Measurements from ENCODE around the gene ZNF516. TPM values are rescaled to one million over a fixed set of nuclear protein-coding genes. Genes with fewer than 3 reads are reported as not detected.

The ZNF516 gene
- polyA plus RNA-seq, 3 donors, result 5.0 to 41.9 (median 8.6) TPM

DNA sequence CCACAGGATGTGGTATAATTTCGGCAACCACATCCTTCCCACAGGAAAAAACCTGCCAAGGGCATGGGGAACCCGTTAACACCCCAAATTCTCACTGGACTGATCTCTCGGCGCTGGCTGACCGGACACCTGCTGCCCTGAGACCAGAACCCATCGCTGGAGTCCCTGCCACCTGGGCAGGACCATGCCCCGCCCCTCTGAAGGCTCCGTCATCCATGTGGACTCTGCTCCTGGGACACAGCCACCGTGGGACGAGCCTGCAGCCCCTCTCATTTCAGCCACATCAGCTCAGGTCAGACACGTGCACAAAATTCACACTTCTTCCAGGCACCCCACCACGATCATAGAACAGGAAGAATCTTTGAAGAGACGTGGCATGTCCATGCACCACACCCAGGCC lies 108.2 kb downstream of the ZNF516 start:
- intact Hi-C loops (cut with micrococcal nuclease), result no loop called here
- Histone ChIP-seq H2AFZ (ENCODE audit: insufficient read depth, low read depth, low read length, poor library complexity, severe bottlenecking) (no peak overlapping the region), H3K36me3 (replicated peaks in 1 of 2; ENCODE audit: control insufficient read depth in 1 of 2, insufficient read depth in 2 of 2, low read length in 2 of 2) (peaks cover 15 to 26% of the 10 kb centered on the region in 2 donors), H3K9ac (ENCODE audit: insufficient read depth, low read length, poor library complexity, severe bottlenecking) (no peak overlapping the region), H3K4me1 (ENCODE audit: control insufficient read depth in 1 of 2, insufficient read depth in 2 of 2, low read length in 2 of 2) (peaks cover 43 to 47% of the 10 kb centered on the region in 2 donors), H3K27ac (ENCODE audit: low read depth in 1 of 2, low read length in 2 of 2) (peak overlapping the region in 1 of 2 donors; percentile 51), H3K27me3 (ENCODE audit: control insufficient read depth in 2 of 2, insufficient read depth in 2 of 2, low read length in 2 of 2) (no peaks in the 10 kb centered on the region), H3K9me3 (replicated peaks in 1 of 2; ENCODE audit: control insufficient read depth in 1 of 2, insufficient read depth in 1 of 2, low read length in 2 of 2) (no peaks in the 10 kb centered on the region), H4K20me1 (ENCODE audit: insufficient read depth, low read length) (peaks cover 100% of the 10 kb centered on the region), H3K4me2 (replicated peaks; ENCODE audit: extremely low read depth, low read length, poor library complexity, severe bottlenecking) (no peak overlapping the region), H3K4me3 (replicated peaks in 1 of 3; ENCODE audit: low read depth in 2 of 3, low read length in 3 of 3) (no peak overlapping the region), H3K79me2 (ENCODE audit: insufficient read depth, low read length) (peaks cover 98% of the 10 kb centered on the region)
- Mint-ChIP-seq H3K27me3 (ENCODE audit: low read depth in 3 of 3) (no peaks in the 10 kb centered on the region), H3K4me1 (peaks cover 54% of the 10 kb centered on the region), H3K4me3 (no peak overlapping the region), H3K9me3 (peaks cover 0 to 5% (median 0%) of the 10 kb centered on the region in 7 donors), H3K36me3 (peaks cover 20 to 39% of the 10 kb centered on the region in 2 donors), H3K27ac (peak overlapping the region in 5 of 7 donors; percentile 3 to 66 (median 36))
- 19% methylated on average over 10 of the region's 13 CpGs for WGBS (ENCODE audit: insufficient coverage)
- no peak for DNase-seq
- TF ChIP-seq, protein P1, sequence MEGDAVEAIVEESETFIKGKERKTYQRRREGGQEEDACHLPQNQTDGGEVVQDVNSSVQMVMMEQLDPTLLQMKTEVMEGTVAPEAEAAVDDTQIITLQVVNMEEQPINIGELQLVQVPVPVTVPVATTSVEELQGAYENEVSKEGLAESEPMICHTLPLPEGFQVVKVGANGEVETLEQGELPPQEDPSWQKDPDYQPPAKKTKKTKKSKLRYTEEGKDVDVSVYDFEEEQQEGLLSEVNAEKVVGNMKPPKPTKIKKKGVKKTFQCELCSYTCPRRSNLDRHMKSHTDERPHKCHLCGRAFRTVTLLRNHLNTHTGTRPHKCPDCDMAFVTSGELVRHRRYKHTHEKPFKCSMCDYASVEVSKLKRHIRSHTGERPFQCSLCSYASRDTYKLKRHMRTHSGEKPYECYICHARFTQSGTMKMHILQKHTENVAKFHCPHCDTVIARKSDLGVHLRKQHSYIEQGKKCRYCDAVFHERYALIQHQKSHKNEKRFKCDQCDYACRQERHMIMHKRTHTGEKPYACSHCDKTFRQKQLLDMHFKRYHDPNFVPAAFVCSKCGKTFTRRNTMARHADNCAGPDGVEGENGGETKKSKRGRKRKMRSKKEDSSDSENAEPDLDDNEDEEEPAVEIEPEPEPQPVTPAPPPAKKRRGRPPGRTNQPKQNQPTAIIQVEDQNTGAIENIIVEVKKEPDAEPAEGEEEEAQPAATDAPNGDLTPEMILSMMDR (IDR thresholded peaks at IDR 0.05), result no peak

DNA sequence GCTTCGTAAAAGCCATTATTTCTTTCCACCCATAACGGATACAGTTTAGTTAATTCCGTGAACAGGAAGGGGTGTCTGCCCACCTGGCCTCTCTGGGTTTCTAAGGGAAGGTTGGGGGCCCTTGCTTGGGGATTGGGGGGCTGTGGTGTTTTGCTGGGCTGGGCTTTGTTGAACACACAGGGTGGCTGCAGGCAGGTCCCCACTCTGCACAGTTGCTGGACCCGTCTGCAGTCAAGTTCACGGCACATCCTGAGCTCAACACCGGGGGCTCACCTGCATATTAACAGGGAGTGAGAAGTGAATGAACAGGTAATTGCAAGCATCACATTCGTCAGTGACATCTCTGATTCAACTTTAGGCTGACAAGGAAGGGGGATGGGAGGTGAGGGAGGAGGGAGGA lies 109.0 kb downstream of the ZNF516 start:
- peak overlapping the region in 1 of 2 donors; percentile 7 for H3K27ac ChIP-seq (ENCODE audit: low read depth in 1 of 2, low read length in 2 of 2)
- TF ChIP-seq, protein P1 (IDR thresholded peaks at IDR 0.05), result no peak
- peaks cover 19 to 33% of the 10 kb centered on the region in 2 donors for H3K36me3 ChIP-seq (replicated peaks in 1 of 2; ENCODE audit: control insufficient read depth in 1 of 2, insufficient read depth in 2 of 2, low read length in 2 of 2)
- peaks cover 98% of the 10 kb centered on the region for H3K79me2 ChIP-seq (ENCODE audit: insufficient read depth, low read length)
- intact Hi-C loops (cut with micrococcal nuclease), result no loop called here
- Mint-ChIP-seq H3K36me3 (peaks cover 22 to 41% of the 10 kb centered on the region in 2 donors), H3K4me1 (peaks cover 46% of the 10 kb centered on the region), H3K9me3 (peaks cover 0 to 5% (median 0%) of the 10 kb centered on the region in 7 donors), H3K27me3 (ENCODE audit: low read depth in 3 of 3) (no peaks in the 10 kb centered on the region), H3K27ac (peak overlapping the region in 2 of 7 donors; percentile 3 to 54), H3K4me3 (peak overlapping the region in 1 of 2 donors; percentile 37)
- no peak overlapping the region for H3K4me3 ChIP-seq (replicated peaks in 1 of 3; ENCODE audit: low read depth in 2 of 3, low read length in 3 of 3)
- no peaks in the 10 kb centered on the region for H3K9me3 ChIP-seq (replicated peaks in 1 of 2; ENCODE audit: control insufficient read depth in 1 of 2, insufficient read depth in 1 of 2, low read length in 2 of 2)
- 86% methylated on average over 3 of the region's 7 CpGs for WGBS (ENCODE audit: insufficient coverage)
- H3K4me1 ChIP-seq (ENCODE audit: control insufficient read depth in 1 of 2, insufficient read depth in 2 of 2, low read length in 2 of 2), result peaks cover 36 to 39% of the 10 kb centered on the region in 2 donors
- no peak overlapping the region for H3K9ac ChIP-seq (ENCODE audit: insufficient read depth, low read length, poor library complexity, severe bottlenecking)
- H2AFZ ChIP-seq (ENCODE audit: insufficient read depth, low read depth, low read length, poor library complexity, severe bottlenecking), result no peak overlapping the region
- no peaks in the 10 kb centered on the region for H3K27me3 ChIP-seq (ENCODE audit: control insufficient read depth in 2 of 2, insufficient read depth in 2 of 2, low read length in 2 of 2)
- DNase-seq, result no peak
- peaks cover 100% of the 10 kb centered on the region for H4K20me1 ChIP-seq (ENCODE audit: insufficient read depth, low read length)
- H3K4me2 ChIP-seq (replicated peaks; ENCODE audit: extremely low read depth, low read length, poor library complexity, severe bottlenecking), result no peak overlapping the region
